ENCODE results near the gene FCER2. TPM values are rescaled to one million over a fixed set of nuclear protein-coding genes. Genes with fewer than 3 reads are reported as not detected.

Gene FCER2
- total and polyA plus RNA-seq, 11 donors: 0.06 to 1.5 (median 0.23) TPM; not detected in 6

- H3K4me3 ChIP-seq: no peak overlapping the region
- H3K27ac ChIP-seq: no peak overlapping the region
- peaks cover 0 to 19% (median 0%) of the 10 kb centered on the region in 9 donors for H3K27me3 ChIP-seq
- DNase-seq (no peak), ATAC-seq (no peak)
- no peak for TF ChIP-seq POLR2A (IDR thresholded peaks at IDR 0.05)
- no peak for TF ChIP-seq CTCF (IDR thresholded peaks at IDR 0.05)
- no peaks in the 10 kb centered on the region for H3K36me3 ChIP-seq
- H3K9me3 ChIP-seq: peaks cover 0 to 4% (median 0%) of the 10 kb centered on the region in 12 donors
- WGBS, 4 donors: 60 to 90% (median 73%) methylated on average over 2 of the region's 2 CpGs
- intact Hi-C loops (cut with DNase I): no loop called here
- peaks cover 0 to 5% (median 0%) of the 10 kb centered on the region in 12 donors for H3K4me1 ChIP-seq
Observed at GRCh38 chr19:7743425-7743841, 41.5 kb upstream of the FCER2 start.

- 72 to 81% (median 77%) methylated on average over 10 to 11 of the region's 11 CpGs for WGBS, 4 donors
- intact Hi-C loops (cut with DNase I): no loop called here
- Histone ChIP-seq H3K27ac (no peak overlapping the region), H3K4me1 (peaks cover 0 to 5% (median 0%) of the 10 kb centered on the region in 12 donors), H3K36me3 (no peaks in the 10 kb centered on the region), H3K27me3 (peaks cover 0 to 14% (median 0%) of the 10 kb centered on the region in 9 donors), H3K9me3 (peaks cover 0 to under 1% (median 0%) of the 10 kb centered on the region in 12 donors), H3K4me3 (no peak overlapping the region)
- DNase-seq (no peak), ATAC-seq (no peak)
- no peak for TF ChIP-seq POLR2A (IDR thresholded peaks at IDR 0.05)
- TF ChIP-seq CTCF (IDR thresholded peaks at IDR 0.05): no peak
Observed at GRCh38 chr19:7742991-7743390, 41.1 kb upstream of the FCER2 start.

- Histone ChIP-seq H3K27ac (no peak overlapping the region), H3K4me1 (peaks cover 0 to 5% (median 0%) of the 10 kb centered on the region in 12 donors), H3K27me3 (peaks cover 0 to 10% (median 0%) of the 10 kb centered on the region in 9 donors), H3K9me3 (no peaks in the 10 kb centered on the region), H3K4me3 (no peak overlapping the region), H3K36me3 (no peaks in the 10 kb centered on the region)
- ATAC-seq: no peak
- TF ChIP-seq POLR2A (IDR thresholded peaks at IDR 0.05): no peak
- no peak for TF ChIP-seq CTCF (IDR thresholded peaks at IDR 0.05)
- 58 to 79% (median 67%) methylated on average over 2 of the region's 2 CpGs for WGBS, 4 donors
- intact Hi-C loops (cut with DNase I): no loop called here
- DNase-seq: no peak
Observed at GRCh38 chr19:7742575-7742974, 40.6 kb upstream of the FCER2 start.

- Histone ChIP-seq H3K9me3 (no peaks in the 10 kb centered on the region), H3K4me3 (no peak overlapping the region), H3K27ac (peak overlapping the region in 1 of 12 donors; percentile 80), H3K36me3 (no peaks in the 10 kb centered on the region), H3K27me3 (peaks cover 0 to 3% (median 0%) of the 10 kb centered on the region in 9 donors), H3K4me1 (peaks cover 0 to 11% (median 0%) of the 10 kb centered on the region in 12 donors)
- DNase-seq (no peak), ATAC-seq (no peak)
- 74 to 79% (median 77%) methylated on average over 6 of the region's 6 CpGs for WGBS, 4 donors
- TF ChIP-seq POLR2A (IDR thresholded peaks at IDR 0.05) (no peak), CTCF (IDR thresholded peaks at IDR 0.05) (no peak)
- intact Hi-C loops (cut with DNase I): no loop called here
Observed at GRCh38 chr19:7740682-7741054, 38.7 kb upstream of the FCER2 start.

Measured in heart left ventricle (tissue), 16 donors.